Hepatic stellate cell (primary cell): ENCODE data around the gene TET1.
"Not testable (repeated sequence)": the region's sequence is repeated elsewhere in the genome, so short reads cannot be mapped to it uniquely, and the experiment has no call there.

Experiments used
- DNase-seq: peaks from one replicate; pipeline ENCODE4 v3.0.0; 2011; ENCODE audit warnings: low spot score

Gene TET1

DNA sequence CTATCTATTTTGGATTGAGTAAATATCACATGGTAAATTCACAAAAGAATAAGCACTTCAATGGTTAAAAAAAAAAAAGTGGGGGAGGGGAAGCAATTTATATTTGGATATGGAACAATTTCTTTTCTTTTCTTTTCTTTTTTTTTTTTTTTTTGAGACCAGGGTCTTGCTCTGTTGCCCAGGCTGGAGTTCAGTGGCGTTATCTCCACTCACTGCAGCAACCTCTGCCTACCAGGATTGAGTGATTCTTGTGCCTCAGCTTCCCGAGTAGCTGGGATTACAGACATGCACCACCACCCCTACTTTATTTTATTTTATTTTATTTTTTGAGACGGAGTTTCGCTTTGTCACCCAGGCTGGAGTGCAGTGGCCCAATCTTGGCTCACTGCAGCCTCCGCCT, 148.8 kb downstream of the TET1 start:
- DNase-seq = not testable (repeated sequence)

GRCh38 chr10:68713065-68713464, 152.9 kb downstream of the TET1 start:
- DNase-seq = not testable (repeated sequence)

DNA sequence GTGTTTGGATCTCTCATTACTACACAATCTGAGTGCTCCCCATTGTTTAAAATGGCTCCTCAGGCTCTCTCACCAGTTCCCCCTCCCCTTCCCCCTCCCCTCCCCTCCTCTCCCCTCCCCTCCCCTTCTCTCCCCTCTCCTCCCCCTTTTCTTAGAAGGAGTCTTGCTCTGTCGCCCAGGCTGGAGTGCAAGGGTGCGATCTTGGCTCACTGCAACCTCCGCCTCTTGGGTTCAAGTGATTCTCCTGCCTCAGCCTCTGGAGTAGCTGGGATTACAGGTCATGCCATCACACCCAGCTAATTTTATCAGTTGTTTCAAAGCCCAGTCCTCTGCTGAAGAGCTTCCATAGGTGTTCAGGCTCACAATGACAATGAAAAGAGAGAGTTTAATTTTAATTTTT, 157.3 kb downstream of the TET1 start:
- DNase-seq = no peak

GRCh38 chr10:68720793-68721672, 160.9 kb downstream of the TET1 start, which contains the start of gene CCAR1:
Gene CCAR1 (plus strand): TSS chr10:68721239. CDS start chr10:68722505, 1,266 bp downstream.
- peak; percentile 97 for DNase-seq

DNA sequence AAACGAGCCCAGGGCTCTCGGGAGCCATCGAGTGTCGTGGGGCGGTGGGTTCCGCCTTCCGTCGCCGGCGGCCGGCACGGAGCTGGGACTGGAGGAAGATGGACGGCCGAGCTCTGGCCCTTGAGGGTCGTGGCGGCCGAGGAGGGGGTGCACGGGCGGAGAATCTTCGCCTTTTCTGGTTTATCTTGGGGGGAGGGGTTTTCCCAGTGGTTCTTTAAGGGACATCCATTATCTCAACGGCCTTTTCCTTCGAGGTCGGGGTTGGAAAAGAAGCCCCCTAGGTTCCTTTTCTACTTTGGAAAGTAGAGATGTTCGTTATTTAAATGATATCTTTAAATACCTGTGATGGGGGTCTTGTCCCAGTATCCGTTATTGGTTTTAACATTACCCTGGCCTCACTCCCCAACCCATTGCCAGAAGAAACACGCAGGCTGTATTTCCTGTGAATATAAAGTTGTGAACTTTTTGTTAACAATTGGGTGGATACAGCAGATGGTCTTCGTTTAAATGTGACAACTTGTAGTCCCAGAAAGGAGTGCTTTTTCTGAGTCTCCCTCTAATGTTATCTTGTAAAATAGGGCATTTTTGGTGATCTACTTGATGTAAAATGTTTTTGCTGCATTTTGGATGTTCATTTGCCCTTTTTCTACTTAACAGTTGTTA, 161.7 kb downstream of the TET1 start:
- peak; percentile 22 for DNase-seq

DNA sequence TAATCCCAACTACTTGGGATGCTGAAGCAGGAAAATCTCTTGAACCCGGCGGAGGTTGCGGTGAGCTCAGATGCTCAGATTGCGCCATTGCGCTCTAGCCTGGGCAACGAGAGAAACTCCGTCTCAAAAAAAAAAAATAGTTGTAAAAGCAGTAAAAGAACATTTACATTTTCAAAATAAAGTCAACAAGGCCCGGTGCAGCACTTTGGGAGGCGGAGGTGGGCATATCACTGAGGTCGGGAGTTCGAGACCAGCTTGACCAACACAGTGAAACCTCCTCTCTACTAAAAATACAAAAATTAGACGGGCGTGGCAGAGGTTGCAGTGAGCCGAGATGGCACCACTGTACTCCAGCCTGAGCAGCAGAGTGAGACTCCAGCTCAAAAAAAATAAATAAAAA, 164.9 kb downstream of the TET1 start:
- DNase-seq = no peak

GRCh38 chr10:68727146-68727545, 167.0 kb downstream of the TET1 start:
- DNase-seq = no peak

DNA sequence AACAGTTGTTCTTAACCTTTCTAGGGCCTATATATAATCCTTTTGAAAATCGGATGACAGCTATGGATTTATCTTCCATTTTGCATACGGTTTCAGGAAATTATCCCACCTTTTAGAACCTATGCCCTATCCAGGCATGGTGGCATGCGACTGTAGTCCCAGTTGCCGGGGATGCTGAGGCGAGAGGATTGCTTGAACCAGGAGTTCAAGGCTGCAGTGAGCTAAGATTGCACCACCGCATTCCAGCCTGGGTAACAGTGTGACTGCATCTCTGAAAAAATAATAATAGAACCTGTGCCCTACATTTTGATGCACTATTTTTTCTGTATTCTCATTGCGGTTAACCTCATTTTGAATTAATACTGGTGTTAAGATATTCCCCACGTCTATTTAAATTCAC, 172.5 kb downstream of the TET1 start:
- DNase-seq = no peak

DNA sequence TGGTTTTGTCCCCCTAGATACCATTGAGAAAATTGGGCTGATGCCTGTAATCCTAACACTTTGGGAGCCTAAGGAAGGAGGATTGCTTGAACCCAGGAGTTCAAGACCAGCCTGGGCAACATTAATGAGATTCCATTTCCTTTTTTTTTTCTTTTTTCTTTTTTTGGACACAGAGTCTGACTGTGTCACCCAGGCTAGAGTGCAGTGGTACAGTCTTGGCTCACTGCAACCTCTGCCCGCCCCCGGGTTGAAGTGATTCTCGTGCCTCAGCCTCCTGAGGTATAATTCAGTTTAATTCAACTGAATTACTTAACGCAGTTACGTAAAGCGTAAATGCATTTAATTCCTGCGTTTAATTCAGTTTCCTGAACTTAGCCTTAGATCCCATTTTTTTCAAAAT, 174.2 kb downstream of the TET1 start:
- DNase-seq = no peak

- DNase-seq = no peak
Measured at GRCh38 chr10:68735119-68735518, 175.0 kb downstream of the TET1 start.

DNA sequence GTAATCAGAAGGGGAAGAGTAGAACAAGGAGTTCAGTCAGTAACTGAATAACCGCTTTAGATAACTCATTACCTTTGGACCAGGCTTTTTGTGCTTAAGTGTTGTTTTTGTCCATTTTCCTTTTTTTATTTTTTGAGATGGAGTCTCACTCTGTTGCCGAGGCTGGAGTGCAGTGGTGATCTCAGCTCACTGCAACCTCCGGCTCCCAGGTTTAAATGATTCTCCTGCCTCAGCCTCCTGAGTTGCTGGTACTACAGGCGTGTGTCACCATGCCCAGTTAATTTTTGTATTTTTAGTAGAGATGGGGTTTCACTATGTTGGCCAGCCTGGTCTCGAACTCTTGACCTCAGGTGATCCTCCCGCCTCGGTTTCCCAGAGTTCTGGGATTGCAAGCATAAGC, 175.6 kb downstream of the TET1 start:
- DNase-seq = not testable (repeated sequence)

DNA sequence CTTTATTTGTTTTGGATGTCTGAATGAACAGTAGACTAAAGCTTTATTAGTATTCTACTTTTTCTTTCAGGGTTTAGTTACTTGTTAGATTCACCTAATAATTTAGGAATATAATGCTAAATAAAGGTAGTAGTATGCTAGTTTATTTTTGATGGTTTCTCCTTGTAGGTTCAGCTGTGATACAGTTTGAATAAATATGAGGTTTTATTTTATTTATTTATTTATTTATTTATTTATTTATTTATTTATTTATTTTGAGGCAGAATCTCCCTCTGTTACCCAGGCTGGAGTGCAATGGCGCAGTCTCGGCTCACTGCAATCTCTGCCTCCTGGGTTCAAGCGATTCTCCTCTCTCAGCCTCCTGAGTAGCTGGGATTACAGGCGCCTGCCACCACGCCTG, 180.5 kb downstream of the TET1 start:
- DNase-seq = not testable (repeated sequence)

DNA sequence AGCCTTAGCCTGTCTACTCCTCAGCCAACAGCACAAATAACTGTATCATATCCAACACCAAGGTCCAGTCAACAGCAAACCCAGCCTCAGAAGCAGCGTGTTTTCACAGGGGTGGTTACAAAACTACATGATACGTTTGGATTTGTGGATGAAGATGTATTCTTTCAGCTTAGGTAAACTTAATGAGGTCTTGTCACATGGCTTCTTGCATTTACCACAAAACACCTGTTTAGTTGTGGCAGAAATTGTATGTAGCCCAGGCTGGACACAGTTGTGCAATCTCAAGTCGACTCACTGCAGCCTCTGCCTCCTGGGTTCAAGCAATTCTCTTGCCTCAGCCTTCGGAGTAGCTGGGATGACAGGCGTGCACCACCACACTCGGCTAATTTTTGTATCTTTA, 182.3 kb downstream of the TET1 start:
- no peak for DNase-seq
